ENCODE results near the gene CELF4.

DNA sequence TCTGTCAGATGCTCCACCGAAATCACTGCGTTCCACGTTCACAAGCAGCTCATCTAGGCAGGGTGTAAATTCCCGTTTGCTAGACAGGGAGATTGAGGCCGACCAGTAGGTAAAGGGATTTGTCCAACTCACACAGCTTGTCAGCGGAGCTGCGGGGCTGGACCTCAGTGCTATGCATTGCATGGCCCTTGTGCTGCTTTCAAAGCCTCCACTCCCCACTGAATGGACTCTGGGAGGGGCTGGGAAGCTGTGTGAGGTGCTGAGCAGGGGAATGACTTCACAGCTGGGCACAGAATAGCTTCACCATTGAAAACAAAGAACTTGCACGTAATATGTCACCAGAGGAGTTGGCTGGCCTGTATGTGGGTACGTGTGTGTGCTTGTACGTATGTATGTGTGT is 21.4 kb downstream of the CELF4 start:
- no peak for TF ChIP-seq EZH2phosphoT487 (IDR thresholded peaks at IDR 0.05; ENCODE audit: borderline replicate concordance, low read length)
- TF ChIP-seq CTCF (IDR thresholded peaks at IDR 0.05; ENCODE audit: low read depth, low read length, poor library complexity, severe bottlenecking), result no peak
